Activated CD4-positive, alpha-beta T cell treated with anti-CD3 and anti-CD28 coated beads for 48 hours (primary cell): ENCODE results near the gene ZNF580.

Source experiments
- DNase-seq: peaks from one replicate; pipeline ENCODE4 v3.0.0-alpha.2; 2020

The ZNF580 gene

DNA sequence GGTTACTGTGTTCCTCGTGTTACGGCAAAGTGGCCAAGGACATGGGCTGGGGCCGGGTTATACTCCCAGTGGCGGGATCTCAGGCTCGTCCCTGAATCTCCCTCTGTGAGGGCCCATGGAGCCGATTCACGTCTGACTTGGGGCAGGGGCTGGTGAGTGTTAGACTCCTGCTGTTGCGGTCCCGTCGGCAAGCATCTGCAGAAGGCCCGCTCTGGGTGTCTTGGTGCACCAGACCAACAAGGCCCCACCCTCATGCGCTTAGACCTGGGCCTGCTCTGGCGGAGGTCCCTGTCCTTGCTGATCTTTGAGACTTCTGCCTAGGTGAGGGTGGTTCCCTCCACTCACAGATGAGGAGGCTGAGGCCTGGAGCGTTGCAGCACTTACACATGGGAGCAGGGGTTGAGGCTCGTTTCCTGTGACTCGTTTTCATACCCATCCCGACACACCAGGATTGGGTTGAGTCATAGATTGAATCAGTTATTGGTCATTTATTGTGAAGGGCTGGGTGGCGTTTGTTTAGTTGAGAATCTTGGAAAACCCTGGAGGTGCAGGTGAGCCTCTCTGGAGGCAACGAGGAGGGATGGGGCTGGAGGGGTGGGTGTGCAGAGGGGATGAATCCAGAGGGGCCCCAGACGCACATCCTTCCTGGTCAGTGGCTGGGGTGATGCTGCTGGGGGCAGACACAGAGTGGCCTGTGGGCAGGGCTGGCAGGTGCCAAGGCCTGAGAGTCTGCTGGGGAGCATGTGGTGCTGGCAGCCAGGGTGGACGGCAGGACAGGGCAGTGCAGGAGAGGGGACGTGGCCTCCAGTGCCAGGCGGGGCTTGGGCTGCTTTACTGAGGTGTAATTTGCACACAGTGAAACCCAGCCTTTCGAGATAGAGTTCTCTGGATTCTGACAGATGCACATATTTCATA is 38.8 kb downstream of the ZNF580 start:
- DNase-seq: peak; percentile 42

DNA sequence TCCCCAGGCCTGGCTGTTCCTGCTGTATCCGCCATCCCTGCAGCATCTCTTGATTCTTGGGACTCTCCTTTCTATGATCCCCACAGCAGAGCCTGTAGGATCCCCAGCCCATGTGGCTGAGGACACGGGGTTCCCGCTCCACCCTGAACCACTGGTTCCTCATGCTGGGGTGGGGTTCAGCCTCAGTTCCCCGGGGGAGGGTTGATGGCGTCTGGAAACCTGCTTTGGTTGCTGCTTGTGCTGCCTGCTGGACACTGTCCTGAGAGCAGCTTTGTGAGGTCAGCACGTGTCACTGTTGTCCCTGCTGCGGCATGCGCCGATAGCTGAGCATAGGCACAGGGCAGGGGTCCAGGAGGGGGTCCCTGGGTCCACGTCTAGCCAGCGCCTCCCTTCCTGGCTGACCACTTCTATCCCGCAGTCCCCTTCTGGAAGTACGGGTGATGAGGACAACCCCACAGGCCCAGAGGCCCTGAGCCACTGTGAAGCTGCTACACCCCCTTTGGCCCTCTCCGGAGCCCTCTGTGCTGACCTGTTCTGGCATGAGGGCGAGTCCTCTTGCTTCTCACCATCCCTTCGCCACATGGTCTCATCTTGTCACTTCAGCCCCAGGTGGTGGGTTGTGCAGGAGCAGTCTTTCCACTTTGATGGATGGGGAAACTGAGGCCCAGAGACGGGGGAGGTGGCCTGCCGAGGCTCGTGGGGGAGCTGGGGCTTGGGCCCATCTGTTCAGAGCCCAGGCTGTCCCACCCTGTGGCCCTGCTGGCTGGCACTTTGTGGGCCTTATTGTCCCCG is 39.7 kb downstream of the ZNF580 start:
- DNase-seq: no peak

DNA sequence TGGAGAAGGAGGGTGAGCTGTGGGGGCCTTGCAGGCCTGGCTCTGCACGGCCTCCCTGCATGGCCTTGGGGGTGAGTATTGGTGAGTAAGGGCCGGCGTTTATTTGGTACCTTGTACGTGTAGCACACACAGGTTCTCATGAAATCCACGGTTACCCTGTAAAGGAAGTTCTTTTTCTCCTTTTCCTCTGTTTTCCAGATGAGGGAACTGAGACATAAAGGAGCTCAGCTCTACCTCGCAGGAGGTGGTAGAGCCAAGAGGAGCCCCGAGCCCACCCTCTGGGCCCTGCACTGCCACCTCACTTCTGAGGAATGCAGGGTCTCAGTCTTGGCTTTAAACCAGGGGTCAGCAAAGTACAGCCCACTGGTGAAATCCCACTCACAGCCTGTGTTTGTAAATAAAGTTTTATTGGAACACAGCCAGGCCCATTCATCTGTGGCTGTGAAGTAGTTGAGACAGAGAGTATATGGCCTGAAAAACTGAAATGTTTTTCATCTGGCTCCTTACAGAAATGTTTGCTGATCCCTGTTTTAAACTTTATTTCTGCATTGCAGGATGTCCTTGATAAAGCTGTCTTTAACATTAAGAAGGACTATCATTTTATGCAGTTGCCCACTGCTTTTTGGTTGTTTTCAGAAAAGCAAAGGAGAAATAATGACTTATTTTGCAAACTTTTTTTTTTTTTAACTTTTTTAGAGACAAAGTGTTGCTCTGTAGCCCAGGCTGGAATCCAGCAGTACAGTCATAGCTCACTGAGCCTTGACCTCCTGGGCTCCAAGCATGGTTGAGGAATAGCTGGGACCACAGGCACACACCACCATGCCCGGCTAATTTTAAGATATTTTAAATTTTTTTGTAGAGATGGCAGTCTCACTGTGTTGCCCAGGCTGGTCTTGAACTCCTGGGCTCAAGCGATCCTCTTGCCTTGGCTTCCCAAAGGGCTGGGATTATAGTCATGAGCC is 40.6 kb downstream of the ZNF580 start:
- DNase-seq: no peak

DNA sequence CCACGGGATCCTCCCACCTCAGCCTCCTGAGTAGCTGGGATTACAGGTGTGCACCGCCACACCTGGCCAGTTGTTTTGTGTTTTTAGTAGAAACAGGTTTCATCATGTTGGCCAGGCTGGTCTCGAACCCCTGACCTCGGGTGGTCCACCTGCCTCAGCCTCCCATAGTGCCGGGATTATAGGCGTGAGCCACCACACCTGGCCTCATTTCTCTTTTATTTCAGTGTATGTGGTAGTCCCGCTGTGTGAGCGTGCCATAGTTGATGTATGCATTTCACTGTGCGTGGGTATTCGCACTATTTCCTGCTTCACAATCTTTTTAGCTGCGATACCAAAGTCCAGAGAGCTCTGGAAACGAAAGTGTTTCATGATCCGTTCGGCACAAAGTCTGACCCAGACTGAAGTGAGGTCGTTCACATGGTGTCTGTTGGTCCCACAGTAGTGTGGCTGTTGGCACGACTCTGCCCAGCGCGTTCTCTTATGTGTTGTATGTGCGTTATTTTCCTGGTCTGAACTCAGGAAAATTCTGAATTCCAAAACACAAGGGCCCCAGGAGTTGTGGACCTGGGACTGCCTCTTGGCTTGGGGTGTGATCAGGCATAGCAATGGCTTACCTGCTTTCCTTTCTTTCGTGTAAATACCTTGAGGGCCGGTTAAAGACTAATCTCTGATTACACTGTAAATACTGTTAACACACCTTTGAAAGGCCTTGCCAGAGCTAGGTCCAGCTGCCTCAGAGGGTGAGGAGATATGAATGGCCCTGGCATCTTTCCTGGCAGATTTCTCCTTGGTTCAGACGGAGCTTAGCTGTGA is 42.9 kb downstream of the ZNF580 start:
- DNase-seq: no peak

GRCh38 chr19:55684946-55685681 is 44.3 kb downstream of the ZNF580 start:
- DNase-seq: no peak

DNA sequence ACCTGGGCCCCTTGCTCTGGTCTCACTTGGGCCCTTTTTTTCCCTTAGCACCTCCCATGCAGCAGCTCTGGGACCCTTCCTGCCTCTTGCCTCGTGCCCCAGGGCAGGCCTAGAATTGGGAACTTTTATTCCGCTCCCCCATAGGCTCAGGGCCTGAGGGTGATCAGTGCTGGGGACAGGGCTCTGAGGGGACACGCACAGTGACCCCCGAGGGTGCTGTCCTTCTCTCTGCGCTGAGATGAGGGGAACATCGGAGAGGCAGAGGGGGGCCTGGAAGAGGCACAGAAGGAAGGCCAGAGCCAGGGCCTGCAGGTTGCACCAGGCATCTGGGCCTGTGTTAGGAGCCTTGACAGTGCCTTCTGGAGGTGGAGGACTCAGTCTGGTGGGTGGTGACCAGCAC is 45.0 kb downstream of the ZNF580 start:
- DNase-seq: no peak

GRCh38 chr19:55686311-55687050 is 45.7 kb downstream of the ZNF580 start:
- DNase-seq: no peak

DNA sequence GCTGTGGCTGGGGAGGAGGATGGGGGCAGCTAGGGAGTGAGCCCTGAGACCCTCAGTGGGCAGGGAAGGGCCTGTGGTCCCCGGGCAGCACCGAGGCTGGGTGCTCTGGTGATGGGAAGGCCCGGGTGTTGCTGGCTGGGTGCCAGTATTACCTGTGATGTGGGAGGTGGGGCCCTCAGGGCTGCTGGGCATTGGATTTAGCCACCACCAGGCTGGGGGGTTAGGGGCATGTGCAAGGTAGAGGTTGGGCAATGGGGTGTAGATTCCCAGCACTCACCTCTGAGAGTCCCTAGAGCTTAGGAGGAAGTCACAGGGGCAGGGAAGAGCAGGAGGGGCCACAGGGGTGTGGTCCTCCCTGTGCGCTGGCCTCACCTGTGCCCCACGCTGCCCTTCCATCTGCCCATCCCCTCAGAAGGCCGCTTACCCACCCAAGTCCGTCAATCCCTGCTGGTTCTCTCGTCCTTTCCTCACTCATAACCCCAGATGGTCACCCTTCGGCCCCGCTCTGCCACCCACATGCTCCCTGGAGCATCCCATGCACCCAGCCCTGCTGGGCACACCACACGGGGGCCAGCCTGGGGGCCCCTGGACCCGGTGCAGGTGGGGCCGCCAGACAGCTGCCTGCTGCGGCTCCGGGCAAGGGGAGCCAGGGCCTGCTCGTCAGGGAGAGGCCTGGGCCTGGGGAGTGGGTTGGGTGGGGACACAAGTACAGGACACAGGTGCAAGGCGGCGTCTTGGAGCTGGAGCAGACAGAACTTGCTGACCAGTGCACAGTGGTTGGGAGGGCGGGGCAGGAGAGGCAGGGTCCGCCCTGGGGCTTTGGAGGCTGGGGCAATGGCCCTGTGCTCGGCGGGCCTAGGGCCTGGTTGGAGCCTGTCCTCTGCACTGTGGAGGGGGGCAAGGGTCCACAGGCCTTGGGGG is 46.7 kb downstream of the ZNF580 start:
- no peak for DNase-seq

DNA sequence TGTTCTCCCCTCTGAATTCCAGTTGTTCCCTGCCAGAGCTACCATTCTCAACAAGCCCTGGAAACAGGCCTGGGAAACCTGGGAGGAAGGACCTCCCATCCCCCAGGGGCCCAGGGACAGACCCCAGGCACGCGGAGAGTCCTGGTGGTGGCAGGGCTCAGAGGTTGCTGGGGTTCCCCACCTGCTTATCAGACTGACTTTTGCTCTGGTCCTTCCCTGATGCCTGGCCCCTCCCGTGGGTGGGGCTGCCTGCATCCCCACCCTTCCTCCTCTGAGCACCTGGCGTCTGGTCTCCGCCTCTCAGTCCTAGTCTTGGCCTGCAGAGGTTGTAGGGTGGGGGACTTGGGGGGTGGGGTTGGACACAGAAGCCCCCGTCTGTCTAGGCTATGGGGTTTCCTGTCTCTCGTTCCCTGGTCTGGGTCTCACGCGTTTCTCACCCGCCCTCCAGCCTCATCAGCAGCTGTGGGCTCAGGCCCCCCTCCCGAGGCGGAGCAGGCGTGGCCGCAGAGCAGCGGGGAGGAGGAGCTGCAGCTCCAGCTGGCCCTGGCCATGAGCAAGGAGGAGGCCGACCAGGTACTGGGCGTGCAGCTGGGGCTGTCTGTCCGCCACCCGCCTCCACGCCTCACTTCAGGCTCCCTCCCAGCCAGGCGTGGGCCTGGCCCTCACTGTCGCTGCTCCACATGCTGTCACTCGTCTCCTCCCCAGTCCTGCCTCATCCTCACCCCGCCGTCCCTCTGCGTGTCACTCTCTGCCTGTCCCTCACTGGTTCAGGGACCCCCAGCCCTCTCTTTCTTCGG is 47.8 kb downstream of the ZNF580 start:
- DNase-seq: no peak

- no peak for DNase-seq
Observed at GRCh38 chr19:55689411-55690108, 48.8 kb downstream of the ZNF580 start.

GRCh38 chr19:55690109-55690768 is 49.4 kb downstream of the ZNF580 start:
- no peak for DNase-seq

- DNase-seq: no peak
Observed at GRCh38 chr19:55690769-55691545, 50.2 kb downstream of the ZNF580 start.

- no peak for DNase-seq
Observed at GRCh38 chr19:55691561-55692481, 51.0 kb downstream of the ZNF580 start.

DNA sequence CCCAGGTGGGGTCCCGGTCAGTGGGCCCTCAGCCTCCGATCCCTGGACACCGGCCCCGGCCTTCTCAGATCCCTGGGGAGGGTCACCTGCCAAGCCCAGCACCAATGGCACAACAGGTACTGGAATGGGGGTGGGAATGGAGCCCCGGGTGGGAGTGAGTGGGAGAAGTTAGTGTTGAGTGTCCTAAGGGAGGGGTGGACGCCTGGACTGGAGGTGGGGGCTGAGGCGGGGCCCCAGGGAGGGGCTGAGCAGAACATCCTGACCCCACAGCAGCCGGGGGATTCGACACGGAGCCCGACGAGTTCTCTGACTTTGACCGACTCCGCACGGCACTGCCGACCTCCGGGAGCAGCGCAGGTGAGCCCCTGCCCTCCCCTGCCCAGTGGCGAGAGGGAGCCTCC is 51.9 kb downstream of the ZNF580 start:
- DNase-seq: no peak
